ENCODE measurements around the gene COX8A. TPM values are rescaled to one million over a fixed set of nuclear protein-coding genes. Genes with fewer than 3 reads are reported as not detected.

The COX8A gene
- total RNA-seq, 1 experiment from 2014 or later: 587 TPM

- H3K36me3 Mint-ChIP-seq: peaks cover 28% of the 10 kb centered on the region
- H3K9me3 Mint-ChIP-seq: no peaks in the 10 kb centered on the region
- no peak overlapping the region for H3K27ac Mint-ChIP-seq
- POLR2A ChIA-PET: no interaction called here
- CTCF ChIA-PET: interaction anchor here (0.5 to 0.9 kb wide), 2 partner anchors 90 to 122 kb away, joined by 3 read pairs; no protein-coding TSS in a partner anchor
- DNase-seq (ENCODE audit: low spot score) (no peak), ATAC-seq (no peak)
- H3K27me3 Mint-ChIP-seq (ENCODE audit: low read depth): peaks cover 8% of the 10 kb centered on the region
- H3K4me3 Mint-ChIP-seq: no peak overlapping the region
- TF ChIP-seq HMGA2 (CRISPR knock-in tag; IDR thresholded peaks at IDR 0.05) (no peak), ZBTB21 (CRISPR knock-in tag; IDR thresholded peaks at IDR 0.05; ENCODE audit: borderline replicate concordance) (no peak), SP1 (CRISPR knock-in tag; conservative IDR thresholded peaks at IDR 0.05) (no peak), PREB (CRISPR knock-in tag; IDR thresholded peaks at IDR 0.05; ENCODE audit: borderline replicate concordance) (no peak), ZNF671 (CRISPR knock-in tag; IDR thresholded peaks at IDR 0.05) (no peak), ARID4B (CRISPR knock-in tag; IDR thresholded peaks at IDR 0.05; ENCODE audit: borderline replicate concordance) (no peak)
- H3K4me1 Mint-ChIP-seq: peaks cover 9% of the 10 kb centered on the region
These were observed 22.1 kb downstream of the COX8A start for GRCh38 chr11:63996512-63996911.

- Mint-ChIP-seq H3K4me1 (peaks cover 9% of the 10 kb centered on the region), H3K27me3 (ENCODE audit: low read depth) (peaks cover 15% of the 10 kb centered on the region), H3K9me3 (no peaks in the 10 kb centered on the region), H3K4me3 (no peak overlapping the region), H3K27ac (no peak overlapping the region), H3K36me3 (peaks cover 26% of the 10 kb centered on the region)
- no peak for DNase-seq (ENCODE audit: low spot score)
- CTCF ChIA-PET: interaction anchor here (1.3 to 5.4 kb wide), 4 partner anchors 38 to 159 kb away, joined by 3 to 55 read pairs (median 4); partner anchors contain the start of genes FLRT1 and MARK2
- no peak for ATAC-seq
- POLR2A ChIA-PET: interaction anchor here (1.7 kb wide), 1 partner anchor 31 kb away, joined by 4 read pairs; no protein-coding TSS in a partner anchor
- TF ChIP-seq CREB1 (CRISPR knock-in tag; IDR thresholded peaks at IDR 0.05) (no peak), SMAD3 (CRISPR knock-in tag; IDR thresholded peaks at IDR 0.05; ENCODE audit: borderline replicate concordance) (no peak), ZNF317 (CRISPR knock-in tag; IDR thresholded peaks at IDR 0.05; ENCODE audit: borderline replicate concordance, low read depth) (no peak), HMGXB4 (CRISPR knock-in tag; IDR thresholded peaks at IDR 0.05) (no peak), CREM (CRISPR knock-in tag; IDR thresholded peaks at IDR 0.05) (no peak), PREB (CRISPR knock-in tag; IDR thresholded peaks at IDR 0.05; ENCODE audit: borderline replicate concordance) (no peak), ZNF396 (CRISPR knock-in tag; IDR thresholded peaks at IDR 0.05; ENCODE audit: borderline replicate concordance) (no peak), MAX (CRISPR knock-in tag; IDR thresholded peaks at IDR 0.05) (no peak), ATF1 (CRISPR knock-in tag; IDR thresholded peaks at IDR 0.05) (no peak), ZSCAN18 (CRISPR knock-in tag; IDR thresholded peaks at IDR 0.05) (no peak), ARID4B (CRISPR knock-in tag; IDR thresholded peaks at IDR 0.05; ENCODE audit: borderline replicate concordance) (no peak), USF1 (CRISPR knock-in tag; IDR thresholded peaks at IDR 0.05) (no peak), HMGA2 (CRISPR knock-in tag; IDR thresholded peaks at IDR 0.05) (no peak), RELA (CRISPR knock-in tag; IDR thresholded peaks at IDR 0.05; ENCODE audit: borderline replicate concordance) (no peak)
These were observed 22.8 kb downstream of the COX8A start for GRCh38 chr11:63997104-63997700.
